PC-3 (cell line): ENCODE results near the gene FILIP1L. TPM values are rescaled to one million over a fixed set of nuclear protein-coding genes. Genes with fewer than 3 reads are reported as not detected.

Experiments
- ATAC-seq: fragments of 200-7000 bp; cut with Tn5 transposase; 2 replicates; pipeline ENCODE4 v1.9.1; 2020; ENCODE audit warnings: mild to moderate bottlenecking, moderate library complexity
- BruUV-seq: library from RNA; stranded (reverse); fragments of 400-500 nt; replicated peaks from 2 replicates; lab custom pipeline; 2021; lab: Mats Ljungman, UMichigan
- CTCF ChIA-PET: fragments of 300-600 bp; sonication (Branson Sonifier 250); formaldehyde crosslinking; loops from one replicate; lab custom pipeline; 2022; ENCODE audit warnings: antibody characterized with exemption; lab: Charles Lee
- POLR2A ChIA-PET: fragments of 300-600 bp; sonication (Branson Sonifier 250); formaldehyde crosslinking; loops from one replicate; lab custom pipeline; 2022; ENCODE audit warnings: antibody characterized with exemption; ENCODE audit not compliant: unreplicated experiment; lab: Charles Lee
- DNase-seq: peaks from one replicate; pipeline ENCODE4 v3.0.0-alpha.2; 2015
- H2AFZ ChIP-seq: fragments of 300-600 bp; sonication (generic); 2 replicates; pipeline ENCODE4 v1.6.0; 2016; ENCODE audit warnings: antibody characterized with exemption, low read length
- H3F3A ChIP-seq: fragments of 300-600 bp; sonication (generic); one replicate; pipeline ENCODE4 v1.6.0; 2017; ENCODE audit warnings: antibody characterized with exemption, low read length, control low read depth, mild to moderate bottlenecking; ENCODE audit not compliant: unreplicated experiment
- H3K27ac ChIP-seq: fragments of 300-600 bp; sonication (generic); 2 replicates; pipeline ENCODE4 v1.5.1; 2016; ENCODE audit warnings: mild to moderate bottlenecking, low read length
- H3K27me3 ChIP-seq: fragments of 300-600 bp; sonication (generic); 2 replicates; pipeline ENCODE4 v1.6.1; 2016; ENCODE audit warnings: low read length, mixed read lengths
- H3K36me3 ChIP-seq: fragments of 300-600 bp; sonication (generic); 2 replicates; pipeline ENCODE4 v1.6.1; 2016; ENCODE audit warnings: low read depth, mixed run types, low read length, mixed read lengths
- H3K4me1 ChIP-seq: fragments of 300-600 bp; sonication (generic); 2 replicates; pipeline ENCODE4 v1.5.1; 2016; ENCODE audit warnings: low read length; ENCODE audit not compliant: insufficient read depth
- H3K4me2 ChIP-seq: fragments of 300-600 bp; sonication (generic); 2 replicates; pipeline ENCODE4 v1.6.0; 2016; ENCODE audit warnings: low read length
- H3K4me3 ChIP-seq: fragments of 300-600 bp; sonication (generic); 2 replicates; pipeline ENCODE4 v1.5.1; 2016; ENCODE audit warnings: mild to moderate bottlenecking, low read length, mixed read lengths
- H3K79me2 ChIP-seq: fragments of 300-600 bp; sonication (generic); 2 replicates; pipeline ENCODE4 v1.6.1; 2017; ENCODE audit warnings: low read length, mixed read lengths
- H3K9ac ChIP-seq: fragments of 300-600 bp; sonication (generic); 2 replicates; pipeline ENCODE4 v1.6.0; 2016; ENCODE audit warnings: mild to moderate bottlenecking, low read length
- H3K9me2 ChIP-seq: fragments of 300-600 bp; sonication (generic); replicated peaks from 2 replicates; pipeline ENCODE4 v1.6.1; 2016; ENCODE audit warnings: mixed run types, low read length, mixed read lengths
- H3K9me3 ChIP-seq: fragments of 300-600 bp; sonication (generic); 2 replicates; pipeline ENCODE4 v1.6.1; 2016; ENCODE audit warnings: low read length, mixed read lengths
- H4K20me1 ChIP-seq: fragments of 300-600 bp; sonication (generic); 2 replicates; pipeline ENCODE4 v1.6.1; 2016; ENCODE audit warnings: low read length, mixed read lengths
- EZH2 ChIP-seq: fragments of 300-600 bp; sonication (generic); IDR thresholded peaks from one replicate; pipeline ENCODE4 v1.6.1; 2017; ENCODE audit warnings: antibody characterized with exemption, mild to moderate bottlenecking, low read length; ENCODE audit not compliant: unreplicated experiment
- EZH2phosphoT487 ChIP-seq: fragments of 300-600 bp; sonication (generic); IDR thresholded peaks from 2 replicates; pipeline ENCODE4 v1.6.1; 2018; ENCODE audit warnings: mild to moderate bottlenecking, antibody characterized with exemption, low read length, borderline replicate concordance
- intact Hi-C: fragments of 100-400 bp; cut with micrococcal nuclease; formaldehyde crosslinking; loops from 2 replicates; pipeline ENCODE4 v1.9.0; 2023
- total RNA-seq: library from RNA; depleted of rRNA; stranded (reverse); fragments of >200 nt; gene quantifications from 2 replicates; pipeline ENCODE4 v1.2.3, GENCODE V29; 2014
- TF ChIP-seq, protein P1 (sequence below): fragments of 300-600 bp; sonication (generic); conservative IDR thresholded peaks from 2 replicates; pipeline ENCODE4 v1.5.1; 2017; ENCODE audit warnings: antibody characterized with exemption, low read depth, mild to moderate bottlenecking, low read length

Gene FILIP1L
- total RNA-seq, 1 experiment from 2014 or later, result not detected

DNA sequence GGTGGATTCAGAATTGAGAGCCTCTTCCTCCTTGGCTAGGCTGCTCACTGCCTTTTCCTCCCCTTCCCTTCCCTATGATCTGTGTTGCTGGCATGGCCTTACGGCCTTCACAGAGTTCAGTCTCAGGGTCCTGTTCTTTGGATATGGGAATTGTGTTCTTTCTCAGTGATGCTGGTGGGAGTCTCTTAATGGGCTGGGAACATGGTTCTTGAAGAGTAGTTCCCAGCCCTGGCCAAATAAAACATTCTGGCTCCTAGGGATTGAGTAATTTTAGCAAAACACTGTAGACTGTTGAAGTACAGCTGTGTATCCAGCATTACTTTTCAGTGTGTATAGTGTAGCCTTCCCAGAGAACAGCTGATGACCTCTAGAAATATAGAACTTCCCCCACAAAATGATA, 22.6 kb upstream of the FILIP1L start:
- no peak overlapping the region for H2AFZ ChIP-seq
- no peaks in the 10 kb centered on the region for H3K4me1 ChIP-seq
- H3F3A ChIP-seq, result no peaks in the 10 kb centered on the region
- H3K9me3 ChIP-seq, result no peaks in the 10 kb centered on the region
- BruUV-seq, result no TSS peak
- DNase-seq, result no peak
- intact Hi-C loops, result no loop called here
- no peaks in the 10 kb centered on the region for H3K27me3 ChIP-seq
- H3K9ac ChIP-seq, result no peak overlapping the region
- CTCF ChIA-PET, result no interaction called here
- TF ChIP-seq, protein P1, sequence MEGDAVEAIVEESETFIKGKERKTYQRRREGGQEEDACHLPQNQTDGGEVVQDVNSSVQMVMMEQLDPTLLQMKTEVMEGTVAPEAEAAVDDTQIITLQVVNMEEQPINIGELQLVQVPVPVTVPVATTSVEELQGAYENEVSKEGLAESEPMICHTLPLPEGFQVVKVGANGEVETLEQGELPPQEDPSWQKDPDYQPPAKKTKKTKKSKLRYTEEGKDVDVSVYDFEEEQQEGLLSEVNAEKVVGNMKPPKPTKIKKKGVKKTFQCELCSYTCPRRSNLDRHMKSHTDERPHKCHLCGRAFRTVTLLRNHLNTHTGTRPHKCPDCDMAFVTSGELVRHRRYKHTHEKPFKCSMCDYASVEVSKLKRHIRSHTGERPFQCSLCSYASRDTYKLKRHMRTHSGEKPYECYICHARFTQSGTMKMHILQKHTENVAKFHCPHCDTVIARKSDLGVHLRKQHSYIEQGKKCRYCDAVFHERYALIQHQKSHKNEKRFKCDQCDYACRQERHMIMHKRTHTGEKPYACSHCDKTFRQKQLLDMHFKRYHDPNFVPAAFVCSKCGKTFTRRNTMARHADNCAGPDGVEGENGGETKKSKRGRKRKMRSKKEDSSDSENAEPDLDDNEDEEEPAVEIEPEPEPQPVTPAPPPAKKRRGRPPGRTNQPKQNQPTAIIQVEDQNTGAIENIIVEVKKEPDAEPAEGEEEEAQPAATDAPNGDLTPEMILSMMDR, result no peak
- TF ChIP-seq EZH2phosphoT487 (no peak), EZH2 (no peak)
- no peaks in the 10 kb centered on the region for H3K79me2 ChIP-seq
- H3K4me2 ChIP-seq, result no peak overlapping the region
- H3K9me2 ChIP-seq, result no peaks in the 10 kb centered on the region
- no peaks in the 10 kb centered on the region for H3K36me3 ChIP-seq
- ATAC-seq, result no peak
- H3K27ac ChIP-seq, result no peak overlapping the region
- H4K20me1 ChIP-seq, result no peaks in the 10 kb centered on the region
- POLR2A ChIA-PET, result no interaction called here
- H3K4me3 ChIP-seq, result no peak overlapping the region

DNA sequence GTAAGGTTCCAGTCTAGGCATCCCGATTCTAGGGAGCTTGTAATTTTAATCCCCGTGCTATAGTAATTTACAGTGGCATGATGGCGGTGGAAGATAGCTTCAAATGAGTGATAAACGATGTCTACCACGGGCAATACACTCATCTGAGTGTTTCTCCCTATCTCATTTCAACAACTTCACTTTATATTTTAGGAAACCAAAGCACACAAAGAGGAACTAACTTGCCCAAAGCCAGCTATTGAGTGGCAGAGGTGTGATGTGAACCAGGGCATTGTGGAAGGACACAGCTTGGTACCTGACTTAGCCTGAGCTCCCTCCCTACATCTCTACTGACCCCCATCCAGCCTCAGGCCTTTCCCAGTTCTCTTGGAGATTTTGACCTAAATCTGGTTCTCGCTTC, 16.9 kb upstream of the FILIP1L start:
- Histone ChIP-seq H3K4me2 (no peak overlapping the region), H3K4me3 (no peak overlapping the region), H3K36me3 (no peaks in the 10 kb centered on the region), H3K79me2 (no peaks in the 10 kb centered on the region), H3K4me1 (peaks cover under 1% of the 10 kb centered on the region; the same call in 1 of the 2 replicates), H3K9me2 (no peaks in the 10 kb centered on the region), H3K9me3 (no peaks in the 10 kb centered on the region), H3F3A (no peaks in the 10 kb centered on the region), H3K9ac (no peak overlapping the region), H4K20me1 (no peaks in the 10 kb centered on the region), H2AFZ (no peak overlapping the region), H3K27ac (no peak overlapping the region), H3K27me3 (no peaks in the 10 kb centered on the region)
- ChIA-PET CTCF (interaction anchor here (0.6 kb wide), 1 partner anchor 123 kb away, joined by 3 read pairs; no protein-coding TSS in a partner anchor), POLR2A (no interaction called here)
- no peak for TF ChIP-seq EZH2
- TF ChIP-seq, protein P1, result no peak
- TF ChIP-seq EZH2phosphoT487, result no peak
- DNase-seq, result no peak
- ATAC-seq, result no peak
- intact Hi-C loops, result no loop called here
- BruUV-seq, result no TSS peak

DNA sequence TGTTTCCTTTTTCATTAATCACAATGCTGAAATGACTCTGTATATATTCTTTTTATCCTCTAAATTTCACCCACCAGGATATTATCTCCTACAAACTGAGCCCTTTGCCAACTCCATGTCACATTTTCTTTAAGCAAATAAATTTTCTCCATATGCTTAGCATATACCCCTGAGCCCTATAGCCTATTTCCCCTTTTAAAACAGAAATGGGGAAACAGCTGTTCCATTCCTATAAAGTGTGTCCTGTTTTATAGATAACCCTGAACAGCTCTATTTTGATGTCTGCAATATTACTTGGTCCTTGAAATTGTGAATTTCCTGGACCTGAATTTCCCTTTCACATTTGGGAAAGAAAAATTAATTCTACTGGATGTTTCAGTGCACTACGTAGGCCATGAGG, 15.6 kb upstream of the FILIP1L start:
- POLR2A ChIA-PET, result no interaction called here
- Histone ChIP-seq H3K9me2 (no peaks in the 10 kb centered on the region), H3K27me3 (no peaks in the 10 kb centered on the region), H3K4me1 (peaks cover 14% of the 10 kb centered on the region), H4K20me1 (no peaks in the 10 kb centered on the region), H3K9me3 (no peaks in the 10 kb centered on the region), H3K4me2 (no peak overlapping the region), H3K27ac (no peak overlapping the region), H3K9ac (no peak overlapping the region), H3K79me2 (no peaks in the 10 kb centered on the region), H3K4me3 (no peak overlapping the region), H3K36me3 (no peaks in the 10 kb centered on the region), H2AFZ (no peak overlapping the region), H3F3A (no peaks in the 10 kb centered on the region)
- DNase-seq (no peak), ATAC-seq (no peak)
- no TSS peak for BruUV-seq
- TF ChIP-seq EZH2, result no peak
- TF ChIP-seq, protein P1, result no peak
- no peak for TF ChIP-seq EZH2phosphoT487
- CTCF ChIA-PET, result no interaction called here
- intact Hi-C loops, result no loop called here
